Panc1 (cell line): ENCODE results near the gene CAPN8.

ENCODE experiments used
- CTCF ChIP-seq: fragments of 450-650 bp; IDR thresholded peaks from 2 replicates; pipeline ENCODE4 v1.5.1; 2017; ENCODE audit warnings: mild to moderate bottlenecking
- POLR2AphosphoS5 ChIP-seq: IDR thresholded peaks from 2 replicates; pipeline ENCODE4 v1.6.1; 2012; ENCODE audit warnings: mild to moderate bottlenecking, low read depth, low read length, moderate library complexity
- REST ChIP-seq, 2 experiments: IDR thresholded peaks; 2 replicates each; pipeline ENCODE4 v1.6.1; 2011 to 2012; ENCODE audit warnings: low read depth in 2 of 2, control low read depth in 1 of 2, low read length in 1 of 2, mild to moderate bottlenecking in 1 of 2, moderate library complexity in 1 of 2; ENCODE audit not compliant: insufficient read depth in 1 of 2
- SIN3A ChIP-seq: IDR thresholded peaks from 2 replicates; pipeline ENCODE4 v1.6.1; 2012; ENCODE audit warnings: low read depth, mild to moderate bottlenecking, low read length, moderate library complexity, borderline replicate concordance; ENCODE audit not compliant: insufficient read depth
- TCF7L2 ChIP-seq: IDR thresholded peaks from 2 replicates; pipeline ENCODE4 v1.6.1; 2011; ENCODE audit warnings: mild to moderate bottlenecking, low read depth, low read length, inconsistent platforms

- TF ChIP-seq CTCF (no peak), POLR2AphosphoS5 (no peak), REST (IDR thresholded peaks at IDR 0.05; ENCODE audit: insufficient read depth in 1 of 2, low read depth in 2 of 2, low read length in 1 of 2) (no peak), SIN3A (no peak), TCF7L2 (no peak)
Observed at GRCh38 chr1:223519116-223519515, 146.4 kb downstream of the CAPN8 start.
